Ascending aorta (tissue), 2 donors: ENCODE measurements around the gene KRT14. TPM values are rescaled to one million over a fixed set of nuclear protein-coding genes. Genes with fewer than 3 reads are reported as not detected.

ENCODE experiments used
- DNase-seq, 2 donors: peaks; one replicate each; pipeline ENCODE4 v3.0.0-alpha.2; 2019; ENCODE audit warnings: low spot score in 2 of 2
- H3K27ac ChIP-seq, 2 donors: fragments of 200-600 bp; sonication (generic); one replicate each; pipeline ENCODE4 v1.5.1; 2016 to 2017; ENCODE audit warnings: mild to moderate bottlenecking in 1 of 2
- H3K27me3 ChIP-seq: fragments of 200-600 bp; sonication (generic); one replicate; pipeline ENCODE4 v1.5.1; 2017
- H3K36me3 ChIP-seq, 2 donors: fragments of 200-600 bp; sonication (generic); one replicate each; pipeline ENCODE4 v1.5.1; 2016
- H3K4me1 ChIP-seq, 2 donors: fragments of 200-600 bp; sonication (generic); one replicate each; pipeline ENCODE4 v1.5.1; 2016 to 2017; ENCODE audit warnings: mild to moderate bottlenecking in 1 of 2
- H3K4me3 ChIP-seq, 2 donors: fragments of 200-600 bp; sonication (generic); one replicate each; pipeline ENCODE4 v1.5.1; 2016 to 2017; ENCODE audit warnings: mild to moderate bottlenecking in 1 of 2
- H3K9me3 ChIP-seq, 2 donors: fragments of 200-600 bp; sonication (generic); one replicate each; pipeline ENCODE4 v1.5.1; 2016
- CTCF ChIP-seq, 3 experiments: fragments of 200-600 bp in 2 of 3; fragments of 450-650 bp in 1 of 3; sonication (generic) in 2 of 3; IDR thresholded peaks; one replicate each; pipeline ENCODE4 v1.5.1; 2016 to 2019; ENCODE audit warnings: antibody characterized with exemption in 3 of 3, mild to moderate bottlenecking in 1 of 3, moderate library complexity in 1 of 3
- intact Hi-C: fragments of 100-400 bp; cut with DNase I; formaldehyde crosslinking; loops from one replicate; pipeline ENCODE4 v1.15.1; 2023
- total RNA-seq: library from RNA; depleted of rRNA; stranded (reverse); fragments of >200 nt; gene quantifications from one replicate; pipeline ENCODE4 v1.1.0, GENCODE V29; 2016

The KRT14 gene
- total RNA-seq, 1 donor from 2014 or later = 10.3 TPM

GRCh38 chr17:41553987-41554680 is 32.6 kb downstream of the KRT14 start:
- Histone ChIP-seq H3K9me3 (no peaks in the 10 kb centered on the region), H3K36me3 (no peaks in the 10 kb centered on the region), H3K4me1 (peaks cover 0 to under 1% of the 10 kb centered on the region in 2 donors), H3K27ac (no peak overlapping the region), H3K27me3 (no peaks in the 10 kb centered on the region), H3K4me3 (no peak overlapping the region)
- DNase-seq = no peak
- intact Hi-C loops = no loop called here
- TF ChIP-seq CTCF (IDR thresholded peaks at IDR 0.05) = no peak

- TF ChIP-seq CTCF (IDR thresholded peaks at IDR 0.05) = no peak
- Histone ChIP-seq H3K27me3 (no peaks in the 10 kb centered on the region), H3K4me3 (no peak overlapping the region), H3K36me3 (no peaks in the 10 kb centered on the region), H3K27ac (no peak overlapping the region), H3K4me1 (peaks cover 9 to 10% of the 10 kb centered on the region in 2 donors), H3K9me3 (no peaks in the 10 kb centered on the region)
- no peak for DNase-seq
- intact Hi-C loops = no loop called here
Observed at GRCh38 chr17:41553176-41553575, 33.5 kb downstream of the KRT14 start.

- TF ChIP-seq CTCF (IDR thresholded peaks at IDR 0.05) = no peak
- no peak overlapping the region for H3K4me3 ChIP-seq
- intact Hi-C loops = no loop called here
Observed at GRCh38 chr17:41552455-41552854, 34.2 kb downstream of the KRT14 start.

GRCh38 chr17:41551365-41551764 is 35.3 kb downstream of the KRT14 start:
- Histone ChIP-seq H3K36me3 (no peaks in the 10 kb centered on the region), H3K27me3 (no peaks in the 10 kb centered on the region), H3K4me3 (no peak overlapping the region), H3K27ac (no peak overlapping the region), H3K4me1 (peaks cover 11 to 15% of the 10 kb centered on the region in 2 donors), H3K9me3 (no peaks in the 10 kb centered on the region)
- no peak for TF ChIP-seq CTCF (IDR thresholded peaks at IDR 0.05)
- no peak for DNase-seq
- intact Hi-C loops = no loop called here

More at GRCh38 chr17:41552455-41552854, 34.2 kb downstream of the KRT14 start:
- H3K36me3 ChIP-seq = no peaks in the 10 kb centered on the region
- DNase-seq = no peak
- no peaks in the 10 kb centered on the region for H3K9me3 ChIP-seq
- peaks cover 11 to 12% of the 10 kb centered on the region in 2 donors for H3K4me1 ChIP-seq
- no peak overlapping the region for H3K27ac ChIP-seq
- H3K27me3 ChIP-seq = no peaks in the 10 kb centered on the region

GRCh38 chr17:41549596-41550039 is 37.1 kb downstream of the KRT14 start:
- TF ChIP-seq CTCF (IDR thresholded peaks at IDR 0.05) = no peak
- intact Hi-C loops = loop anchor here (1.0 to 5.0 kb wide), 3 partner anchors 99 to 747 kb away; no protein-coding TSS in a partner anchor
- no peaks in the 10 kb centered on the region for H3K36me3 ChIP-seq
- no peak for DNase-seq
- no peak overlapping the region for H3K4me3 ChIP-seq
- no peak overlapping the region for H3K27ac ChIP-seq
- peaks cover 11 to 15% of the 10 kb centered on the region in 2 donors for H3K4me1 ChIP-seq
- H3K27me3 ChIP-seq = no peaks in the 10 kb centered on the region
- H3K9me3 ChIP-seq = no peaks in the 10 kb centered on the region
